ENCODE measurements around the gene LINC00237.

Gene LINC00237

DNA sequence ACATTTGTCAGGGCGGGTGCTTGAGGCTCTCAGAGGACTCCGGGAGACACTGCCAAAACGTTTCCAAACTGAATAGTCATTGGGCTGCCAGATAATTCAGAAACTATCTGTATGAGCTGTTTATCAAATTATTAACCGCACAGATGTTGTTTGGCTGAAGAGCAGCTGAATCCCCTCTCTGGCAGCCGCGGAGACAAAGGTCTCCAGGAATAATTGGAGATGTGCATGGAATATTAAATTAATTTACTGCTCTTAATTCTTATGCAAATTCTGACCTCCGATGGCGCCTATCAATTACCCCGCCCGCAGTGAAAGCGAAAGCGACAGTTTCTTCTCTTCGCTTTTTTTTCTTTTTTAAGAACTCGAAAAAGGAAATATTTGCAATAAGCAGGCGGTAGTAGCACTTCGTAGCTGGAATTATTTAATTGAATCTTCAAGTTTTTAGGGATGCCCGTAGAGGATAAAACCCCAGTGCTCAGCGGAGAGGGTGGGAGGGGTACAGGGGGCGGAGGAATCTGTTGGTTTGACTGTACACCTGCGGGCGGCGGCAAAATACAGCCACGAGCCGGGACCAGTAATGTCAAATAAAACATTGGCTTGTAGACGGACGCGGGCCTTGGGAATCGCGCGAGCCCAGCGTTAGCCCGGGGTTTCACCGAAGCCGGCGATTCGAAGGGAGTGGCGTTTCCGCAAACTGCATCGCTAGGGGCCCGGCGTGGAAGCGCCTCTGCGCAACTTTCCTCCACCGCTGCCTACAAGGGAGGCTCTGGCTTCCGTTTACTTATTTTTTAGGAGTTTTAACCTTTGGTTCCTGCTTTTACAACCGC lies 6.2 kb downstream of the LINC00237 start:
- DNase-seq (ENCODE audit: low read depth, low spot score), result no peak

DNA sequence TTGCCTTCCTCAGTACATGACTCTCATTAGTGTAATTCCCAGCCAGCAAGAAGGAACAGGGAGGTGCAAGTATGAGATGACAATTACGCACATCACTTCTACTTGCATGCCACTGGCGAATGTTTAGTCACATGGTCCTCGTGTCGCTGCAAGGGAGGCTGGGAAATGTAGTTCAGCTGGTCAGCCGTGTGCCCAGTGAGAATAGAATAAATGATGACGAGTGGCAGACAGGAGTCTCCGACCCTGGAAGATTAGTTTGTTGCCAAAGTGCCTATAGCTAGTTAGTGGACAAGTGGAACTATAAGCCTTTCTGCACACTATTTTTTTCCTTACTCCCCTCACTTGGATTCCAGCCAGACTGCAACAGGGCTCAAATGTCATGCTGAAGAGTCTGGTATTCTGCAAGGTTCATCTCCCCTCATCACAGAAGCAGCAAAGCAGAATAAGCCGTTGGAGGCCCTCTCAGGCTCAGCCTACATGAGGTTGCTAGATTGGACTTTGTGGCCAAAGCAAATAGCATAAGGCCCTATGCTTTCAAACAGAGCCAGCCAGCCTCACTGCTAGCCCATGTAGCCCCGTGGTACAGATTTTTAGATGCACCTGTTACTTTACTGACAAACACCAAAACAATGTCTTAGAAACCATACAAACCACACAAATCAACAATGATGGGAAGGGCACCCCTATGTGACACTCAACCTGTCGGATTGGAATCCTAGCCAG lies 9.7 kb downstream of the LINC00237 start:
- DNase-seq (ENCODE audit: low read depth, low spot score), result no peak

DNA sequence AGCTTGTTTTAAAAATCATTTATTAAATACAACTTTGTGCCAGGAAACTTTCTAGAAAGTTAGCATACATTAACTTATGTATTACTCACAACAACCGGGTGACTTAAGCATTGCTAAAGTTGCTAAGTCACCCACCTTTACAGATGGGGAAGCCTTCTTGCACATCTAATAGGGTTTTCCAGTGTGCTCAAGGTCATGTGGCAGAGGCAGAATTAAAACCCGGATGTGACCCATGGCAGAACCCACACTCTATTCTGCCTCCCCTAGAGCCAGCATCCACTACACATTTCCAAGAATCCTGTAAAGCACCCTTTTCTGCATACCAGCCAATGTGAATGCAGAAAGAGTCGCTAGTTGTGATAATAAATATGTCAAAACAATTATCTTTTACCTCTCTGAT lies 13.4 kb downstream of the LINC00237 start:
- DNase-seq (ENCODE audit: low read depth, low spot score), result no peak

DNA sequence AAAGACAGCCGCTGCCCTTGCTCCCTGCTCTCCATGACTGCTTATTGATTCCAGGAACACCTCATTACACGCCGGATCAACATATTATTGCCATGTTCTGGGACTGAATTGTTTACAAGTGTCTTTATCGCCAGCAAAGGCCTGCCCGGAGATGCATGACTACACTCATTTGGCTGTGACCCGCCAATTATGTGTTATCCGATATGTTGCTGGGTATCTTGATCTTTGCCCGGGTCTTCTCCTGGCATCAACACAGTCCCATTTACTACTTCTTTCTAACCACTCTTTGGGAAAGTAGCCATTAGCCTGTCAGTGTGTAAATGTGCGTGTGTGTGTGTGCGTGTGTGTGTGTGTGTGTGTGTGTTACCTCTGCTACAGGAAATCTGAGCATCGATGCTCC lies 15.4 kb downstream of the LINC00237 start:
- no peak for DNase-seq (ENCODE audit: low read depth, low spot score)

DNA sequence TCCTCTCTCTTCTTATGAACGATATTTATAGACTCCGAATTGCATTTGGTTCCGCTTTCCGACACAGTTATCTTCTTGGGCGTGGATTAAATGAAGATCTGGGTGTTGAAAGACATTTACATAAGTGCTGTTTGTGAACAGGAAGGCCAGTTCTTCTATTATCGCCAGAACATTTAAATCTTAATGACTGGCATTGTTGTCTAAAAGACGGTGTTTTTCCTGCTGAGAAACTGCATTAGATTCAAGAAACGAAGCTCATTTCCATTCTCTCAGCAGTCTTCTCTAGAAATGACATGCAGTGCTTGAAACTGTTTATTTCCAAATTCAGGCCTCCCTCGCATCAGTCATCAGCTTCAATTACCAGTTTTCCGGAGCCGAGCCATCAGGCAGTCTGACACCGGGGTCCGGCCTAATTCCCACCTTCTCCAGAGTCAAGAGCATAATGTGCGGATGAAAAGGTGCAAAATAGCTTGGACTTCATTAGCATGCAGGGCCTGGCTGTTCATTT lies 16.0 kb downstream of the LINC00237 start:
- no peak for DNase-seq (ENCODE audit: low read depth, low spot score)

DNA sequence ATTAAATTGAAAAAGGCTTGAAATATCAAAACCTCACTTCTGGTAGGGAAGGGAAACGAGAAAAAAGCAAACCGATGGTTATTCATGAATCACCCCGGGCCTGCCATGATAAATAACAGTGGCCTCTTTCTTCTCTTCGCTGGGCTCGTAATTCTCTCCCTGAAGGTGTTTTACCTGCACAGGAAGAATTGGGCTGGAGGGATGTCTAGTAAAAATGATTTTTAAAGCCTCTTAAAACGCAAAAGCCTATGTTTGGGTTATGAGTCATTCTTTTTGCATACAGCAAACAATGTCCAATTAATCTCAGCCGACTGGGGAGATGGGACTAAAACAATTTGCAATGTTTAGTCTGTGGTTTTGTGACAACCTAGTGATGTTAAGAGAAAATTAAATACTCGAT lies 16.8 kb downstream of the LINC00237 start:
- DNase-seq (ENCODE audit: low read depth, low spot score), result no peak

DNA sequence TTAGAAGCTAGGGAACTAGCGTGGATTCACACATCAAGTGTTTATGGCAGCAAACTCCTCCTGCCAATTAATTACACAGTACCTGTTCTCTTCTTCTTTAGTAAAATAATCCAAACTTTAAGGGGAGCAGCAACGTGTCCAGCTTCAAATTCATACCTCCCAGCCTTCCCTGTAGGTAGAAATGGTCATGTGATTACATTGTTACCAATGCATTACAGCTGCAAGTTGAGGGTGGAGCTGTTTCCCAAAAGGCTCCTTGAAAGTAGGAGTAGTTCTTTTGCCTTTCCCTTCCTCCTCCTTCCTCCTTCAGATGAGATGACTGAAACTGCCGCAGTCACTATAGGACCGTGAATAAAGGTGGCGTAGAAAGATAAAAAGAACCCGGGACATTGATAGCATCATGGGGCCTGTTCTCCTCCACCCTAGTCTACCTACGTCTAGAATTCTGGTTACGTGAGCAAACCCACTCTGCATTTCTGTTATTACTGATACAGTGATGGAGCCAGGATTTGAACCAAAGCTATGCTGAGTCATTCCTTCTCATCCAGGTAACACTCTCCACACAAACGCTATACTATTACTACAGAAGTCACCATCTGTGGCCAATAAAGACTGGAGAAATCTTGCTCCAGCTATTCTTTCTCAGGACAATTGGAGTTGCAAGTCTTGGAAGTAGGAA lies 18.2 kb downstream of the LINC00237 start:
- DNase-seq (ENCODE audit: low read depth, low spot score), result no peak

DNA sequence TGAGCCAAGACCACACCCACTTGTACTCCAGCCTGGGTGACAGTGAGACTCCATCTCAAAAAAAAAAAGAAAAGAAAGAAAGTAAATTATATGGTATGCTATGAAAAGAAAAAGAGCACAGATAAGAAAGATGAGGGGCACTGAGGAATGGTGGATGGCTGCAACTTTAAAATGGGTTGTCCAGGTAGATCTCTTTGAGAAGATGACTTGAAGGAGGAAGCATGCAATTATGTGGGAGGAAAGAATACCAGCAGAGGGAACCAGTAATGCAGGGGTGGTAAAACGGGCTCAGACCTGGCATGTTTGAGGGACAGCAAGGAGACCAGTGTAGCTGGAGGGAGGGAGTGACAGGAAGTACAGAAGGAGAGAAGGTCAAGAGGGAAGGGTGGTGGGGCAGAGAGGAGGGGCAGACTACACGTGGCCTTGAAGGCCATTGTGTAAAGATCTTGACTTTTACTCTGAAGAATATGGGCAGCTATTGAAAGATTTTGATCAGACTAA lies 22.3 kb downstream of the LINC00237 start:
- no peak for DNase-seq (ENCODE audit: low read depth, low spot score)

DNA sequence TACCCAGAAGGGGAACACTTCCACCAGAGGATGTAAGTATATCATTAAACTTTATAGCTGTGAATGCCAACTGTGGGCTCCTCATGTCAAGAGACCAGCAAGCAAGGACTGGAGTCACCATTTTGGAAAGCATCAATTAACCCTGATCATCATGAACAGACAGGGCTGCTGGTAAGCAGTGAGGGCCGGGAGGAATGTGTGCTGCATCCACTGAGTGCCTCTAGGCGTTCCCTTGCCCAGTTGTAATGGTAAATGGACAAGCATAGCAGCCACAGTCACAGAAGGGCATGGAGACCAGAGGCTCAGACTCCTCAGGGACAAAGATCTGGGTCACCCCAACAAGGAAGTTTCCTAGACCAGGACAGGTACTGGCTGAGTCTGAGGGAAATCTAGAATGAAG lies 23.6 kb downstream of the LINC00237 start:
- no peak for DNase-seq (ENCODE audit: low read depth, low spot score)

DNA sequence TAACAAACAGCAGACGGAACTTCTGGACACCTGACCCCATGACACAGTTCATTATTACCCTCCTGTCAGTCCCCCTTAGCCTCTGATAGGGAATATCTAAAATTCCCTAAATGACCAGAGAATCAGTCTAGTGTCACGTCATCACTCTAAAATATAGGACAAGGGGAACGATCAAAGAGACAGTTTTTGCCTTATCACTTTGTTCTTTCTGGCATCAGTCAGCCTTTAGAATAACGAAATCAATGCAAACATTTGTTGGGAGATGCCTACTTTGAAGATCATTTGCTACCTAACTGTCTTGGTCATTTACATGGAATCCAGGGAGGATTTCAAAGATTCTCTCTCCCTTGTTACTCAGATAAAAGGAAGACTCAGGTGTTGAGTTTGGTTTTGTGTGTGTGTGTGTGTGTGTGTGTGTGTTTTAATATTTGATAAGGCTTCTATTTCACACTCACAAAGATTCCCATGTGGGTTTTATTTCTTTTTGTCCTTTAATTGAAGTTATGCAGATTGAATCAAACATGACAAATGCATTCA lies 28.3 kb downstream of the LINC00237 start:
- DNase-seq (ENCODE audit: low read depth, low spot score), result no peak

DNA sequence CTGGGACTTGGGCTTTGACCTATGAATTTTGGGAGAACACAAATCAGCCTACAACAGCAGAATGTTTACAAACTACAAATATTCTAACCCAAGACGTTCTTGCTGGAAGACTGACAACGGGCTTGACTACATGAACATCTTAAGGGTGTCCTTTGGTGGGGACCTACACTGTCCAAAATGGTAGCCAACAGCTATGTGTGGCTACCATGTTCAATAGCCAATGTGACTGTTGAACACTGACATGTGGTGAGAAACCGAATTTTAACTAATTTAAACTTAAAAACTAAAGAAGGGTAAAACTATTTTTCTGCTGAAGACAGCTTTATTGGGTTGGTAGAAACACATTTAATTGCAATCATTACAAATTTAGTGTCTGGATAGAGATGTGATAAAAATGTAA lies 30.1 kb downstream of the LINC00237 start:
- DNase-seq (ENCODE audit: low read depth, low spot score), result no peak

DNA sequence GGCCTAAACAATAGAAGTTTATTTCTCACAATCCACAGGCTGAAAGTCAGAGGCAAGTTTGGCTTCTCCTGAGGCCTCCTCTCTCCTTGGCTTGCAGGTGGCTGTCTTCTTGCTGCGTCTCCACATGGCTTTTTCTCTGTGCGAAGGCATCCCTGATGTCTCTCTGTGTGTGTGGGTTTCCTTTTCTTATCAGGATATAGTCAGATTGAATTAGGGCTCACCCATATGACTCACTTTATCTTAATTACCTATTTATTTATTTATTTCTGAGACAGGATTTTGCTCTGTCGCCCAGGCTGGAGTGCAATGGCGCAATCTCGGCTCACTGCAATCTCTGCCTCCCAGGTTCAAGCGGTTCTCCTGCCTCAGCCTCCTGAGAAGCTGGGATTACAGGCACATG lies 30.7 kb downstream of the LINC00237 start:
- no peak for DNase-seq (ENCODE audit: low read depth, low spot score)

DNA sequence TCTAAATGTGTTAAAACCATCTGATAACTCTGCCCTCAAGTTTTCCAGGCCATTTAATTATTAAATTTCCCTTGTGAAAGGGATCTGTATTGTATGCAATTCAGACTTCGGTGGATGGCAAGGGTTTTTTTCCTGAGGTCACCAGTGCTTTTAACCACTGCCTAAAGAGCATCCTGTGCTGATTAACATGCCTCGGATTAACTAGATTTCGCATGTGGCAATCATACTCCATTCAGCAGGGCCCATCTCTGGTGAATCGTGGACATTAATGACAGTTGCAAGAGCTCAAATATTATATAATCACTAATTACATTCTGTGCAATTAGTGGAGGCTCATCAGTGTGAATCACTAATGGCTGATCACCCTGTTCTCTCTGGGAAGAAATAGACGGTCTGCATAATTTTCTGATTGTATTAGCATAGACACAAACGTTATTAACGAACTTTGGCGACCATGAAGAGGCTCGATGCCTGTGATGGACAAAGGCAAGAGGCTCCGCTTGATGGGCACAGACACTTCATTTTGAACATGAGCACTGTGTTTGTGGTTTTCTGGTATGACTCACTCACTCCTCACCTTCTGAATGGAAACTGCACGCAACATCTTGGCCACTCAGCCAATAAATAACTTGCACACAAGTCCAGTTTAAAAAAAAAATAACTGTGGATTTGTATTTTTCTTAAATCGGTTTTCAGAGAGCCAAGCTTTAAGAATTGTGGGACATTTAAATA lies 31.4 kb downstream of the LINC00237 start:
- DNase-seq (ENCODE audit: low read depth, low spot score), result no peak

DNA sequence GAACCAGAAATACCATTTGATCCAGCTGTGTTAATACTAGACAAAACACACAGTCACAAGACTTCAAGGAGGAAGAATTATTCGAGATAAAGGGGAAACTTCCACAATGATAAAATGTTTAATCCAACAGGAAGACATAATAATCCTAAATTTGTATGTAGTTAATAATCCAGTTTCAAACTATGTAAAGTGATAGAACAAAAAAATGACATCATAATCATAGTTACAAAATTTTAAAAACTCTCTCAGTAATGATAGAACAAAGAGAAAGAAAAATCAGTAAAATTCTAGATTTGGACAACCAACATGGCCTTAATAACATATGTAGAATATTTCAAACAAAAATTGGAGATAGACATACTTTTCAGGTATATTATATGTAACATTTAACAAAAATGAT lies 38.9 kb downstream of the LINC00237 start:
- no peak for DNase-seq (ENCODE audit: low read depth, low spot score)

DNA sequence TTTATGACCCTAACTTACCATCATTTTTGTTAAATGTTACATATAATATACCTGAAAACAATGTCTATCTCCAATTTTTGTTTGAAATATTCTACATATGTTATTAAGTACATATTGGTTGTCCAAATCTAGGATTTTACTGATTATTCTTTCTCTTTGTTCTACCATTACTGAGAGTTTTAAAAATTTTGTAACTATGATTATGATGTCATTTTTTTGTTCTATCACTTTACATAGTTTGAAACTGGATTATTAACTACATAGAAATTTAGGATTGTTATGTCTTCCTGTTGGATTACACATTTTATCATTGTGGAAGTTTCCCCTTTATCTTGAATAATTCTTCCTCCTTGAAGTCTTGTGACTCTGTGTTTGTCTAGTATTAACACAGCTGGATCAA lies 41.2 kb downstream of the LINC00237 start:
- DNase-seq (ENCODE audit: low read depth, low spot score), result no peak

DNA sequence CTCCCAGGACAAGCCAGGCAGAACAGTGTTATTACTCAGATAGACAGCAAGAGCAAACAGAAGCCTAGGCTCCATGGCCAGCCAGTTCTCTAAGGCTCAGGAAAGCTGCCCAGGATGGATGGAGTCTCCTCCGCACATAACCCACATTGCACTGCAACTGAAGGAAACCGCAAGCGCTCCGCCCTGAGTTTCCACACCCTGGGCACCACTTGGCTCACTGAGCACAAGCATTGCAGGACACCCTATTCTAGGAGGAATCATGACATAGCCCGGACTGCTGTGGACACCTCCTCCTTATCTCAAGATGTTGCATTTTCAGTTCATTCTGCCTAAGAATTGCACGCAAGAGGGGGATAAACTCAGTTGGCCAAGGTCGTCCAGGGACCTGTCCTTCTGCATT lies 42.9 kb downstream of the LINC00237 start:
- DNase-seq (ENCODE audit: low read depth, low spot score), result no peak

DNA sequence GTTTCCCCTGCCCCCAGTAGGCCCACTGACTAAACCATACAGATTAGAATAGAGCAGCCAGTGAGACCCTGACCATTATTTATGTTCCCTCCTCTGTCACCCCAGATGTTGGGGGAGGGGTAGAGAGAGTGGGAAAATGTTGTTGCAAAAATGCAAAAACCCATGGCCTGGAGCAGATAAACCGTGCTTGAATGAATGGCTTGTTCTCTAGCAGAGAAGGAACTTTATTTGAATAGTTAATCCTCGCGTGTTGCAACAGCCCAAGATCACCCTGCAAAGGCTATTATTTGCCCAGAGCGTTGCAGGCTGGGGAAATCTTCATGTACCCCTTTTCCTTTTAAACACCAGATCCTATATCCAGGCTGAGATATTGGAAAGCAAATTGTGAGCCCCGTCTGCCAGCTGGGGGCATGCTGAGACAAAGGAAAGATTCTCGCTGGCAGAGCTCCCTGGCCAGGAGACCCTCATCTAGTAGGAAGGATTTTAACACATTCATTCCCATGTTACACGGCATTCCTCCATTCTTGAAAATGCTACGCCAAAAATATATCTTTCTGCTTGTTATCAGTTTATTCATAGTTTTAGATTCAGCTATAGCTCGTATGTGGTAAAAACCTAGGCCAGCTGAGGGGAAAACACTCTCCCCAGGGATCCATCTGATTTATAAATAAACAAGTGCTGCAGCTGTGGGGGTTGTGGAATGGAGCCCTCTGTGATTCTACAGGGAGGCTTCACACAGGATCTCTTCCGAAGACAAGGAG lies 53.0 kb downstream of the LINC00237 start:
- DNase-seq (ENCODE audit: low read depth, low spot score), result no peak

DNA sequence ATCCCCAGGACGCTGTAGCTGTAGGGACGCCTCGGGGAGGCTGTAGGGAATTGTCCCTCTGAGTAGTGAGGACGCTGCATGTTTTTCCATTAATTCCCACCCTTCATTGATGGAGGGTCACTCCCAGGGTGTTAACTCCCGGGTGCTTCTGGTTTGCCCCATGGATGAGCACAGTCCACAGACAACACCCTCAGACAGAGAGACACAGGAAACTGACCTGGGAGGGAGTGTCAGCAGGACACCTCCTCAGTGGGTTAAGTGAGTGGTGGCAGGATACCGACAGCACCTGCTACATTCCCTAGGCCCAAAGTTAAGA lies 53.5 kb downstream of the LINC00237 start:
- no peak for DNase-seq (ENCODE audit: low read depth, low spot score)

DNA sequence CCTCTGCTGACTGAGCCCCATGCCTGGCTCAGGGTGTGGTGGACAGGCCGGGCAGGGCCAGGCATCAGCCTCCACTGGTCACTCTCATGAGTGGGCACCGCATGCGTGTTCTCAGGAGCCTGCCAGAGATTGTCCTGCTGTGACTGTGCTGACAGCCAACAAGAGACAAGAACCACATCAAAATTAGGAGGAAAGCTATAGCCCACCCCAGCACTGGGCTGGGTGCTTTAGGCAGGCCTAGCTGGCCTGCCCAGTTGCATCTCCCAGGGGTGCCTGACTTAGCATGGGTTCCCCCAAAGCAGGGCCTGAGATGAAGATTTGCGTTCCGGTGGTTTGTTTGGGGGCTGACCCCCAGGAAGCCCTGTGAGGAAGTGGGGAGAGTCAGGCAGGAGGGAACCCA lies 53.9 kb downstream of the LINC00237 start:
- DNase-seq (ENCODE audit: low read depth, low spot score), result no peak

DNA sequence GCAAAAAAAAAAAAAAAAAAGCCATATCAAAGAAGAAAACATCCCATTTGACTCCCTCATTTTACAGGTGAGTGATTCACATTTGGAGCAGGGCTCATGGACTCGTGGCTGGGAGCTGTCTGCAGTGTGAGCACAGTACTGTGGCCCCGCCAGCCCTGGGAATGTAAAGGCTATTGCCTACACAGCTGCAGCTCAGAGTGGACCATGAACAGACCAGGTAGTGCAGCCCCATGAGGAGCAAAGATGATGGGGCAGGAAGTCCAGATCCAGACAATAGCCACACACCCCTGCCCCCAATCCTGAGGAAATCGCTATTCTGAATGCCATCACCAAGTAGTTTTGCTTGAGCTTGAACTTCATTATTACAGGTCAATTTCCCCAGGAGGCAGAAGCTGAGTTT lies 55.4 kb downstream of the LINC00237 start:
- DNase-seq (ENCODE audit: low read depth, low spot score), result no peak

All from brain pericyte (primary cell).